Fibroblast of skin of left biceps (primary cell): ENCODE measurements around the gene TCEAL9.
"Not testable (repeated sequence)": the region's sequence is repeated elsewhere in the genome, so short reads cannot be mapped to it uniquely, and the experiment has no call there.

ENCODE experiments used
- DNase-seq, 2 experiments: peaks; one replicate each; pipeline ENCODE4 v3.0.0-alpha.2; 2013; ENCODE audit warnings: low read depth in 2 of 2

Gene TCEAL9

DNA sequence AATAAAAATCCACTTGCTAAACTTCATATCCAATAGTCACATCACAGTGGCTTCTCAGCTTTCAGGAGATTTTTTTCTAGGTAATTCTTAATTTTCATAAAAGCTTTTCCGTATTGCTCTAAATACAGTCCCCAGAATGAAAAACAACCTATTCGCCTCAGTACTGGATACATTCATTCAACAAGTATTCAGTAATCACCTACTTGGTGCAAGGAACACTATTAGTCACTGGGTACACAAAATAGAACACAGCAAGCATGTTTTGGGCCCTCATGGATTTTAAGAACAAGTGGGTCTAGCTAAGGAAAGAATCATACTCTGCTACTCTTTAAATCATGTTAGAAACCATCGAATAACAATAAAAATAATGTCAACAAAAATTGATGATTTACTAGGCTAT is 17.3 kb downstream of the TCEAL9 start:
- no peak for DNase-seq

DNA sequence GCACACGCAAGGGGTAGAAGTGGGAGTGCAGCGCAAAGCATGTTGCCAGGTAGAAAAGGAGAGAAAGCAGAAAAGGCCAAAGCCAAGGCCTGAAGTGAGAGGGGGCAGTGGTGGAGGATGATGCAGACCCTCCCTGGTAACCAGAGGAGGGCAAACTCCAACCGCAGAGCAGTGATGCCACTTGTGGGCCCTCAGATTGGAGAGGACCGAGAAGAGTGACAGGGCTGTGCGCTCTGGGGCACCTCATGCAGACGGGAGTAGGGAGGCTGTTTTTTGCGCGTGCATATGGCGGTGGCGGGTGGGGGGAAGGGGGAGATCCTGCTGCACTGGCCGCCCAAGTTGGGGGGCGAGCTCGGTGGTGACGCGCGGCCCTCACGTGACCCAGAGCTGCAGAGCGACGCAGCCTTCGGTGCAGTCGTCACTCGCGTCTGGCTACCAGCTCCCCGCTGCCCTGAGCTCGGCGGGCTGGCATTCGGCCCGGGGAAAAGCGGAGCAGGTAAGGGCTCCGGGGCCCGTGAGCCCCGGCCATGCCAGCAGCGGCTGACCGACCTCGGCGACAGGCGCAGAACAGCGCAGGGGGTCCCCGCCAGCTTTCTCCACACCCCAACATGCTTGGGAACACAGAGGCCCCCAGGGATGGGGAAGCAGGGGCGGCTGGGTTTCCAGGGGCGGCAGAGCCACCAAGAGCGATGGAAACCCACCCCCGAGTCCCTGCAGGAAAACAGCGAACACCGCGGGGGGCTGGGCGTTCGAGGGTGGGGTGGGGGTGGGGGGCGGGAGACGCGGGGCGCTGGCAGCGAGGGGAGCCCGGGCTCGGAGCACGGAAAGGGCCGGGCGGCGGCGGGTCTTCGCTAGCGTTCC is 20.0 kb downstream of the TCEAL9 start, which contains the start of gene BEX3:
TSS of gene BEX3 (plus strand) at position 421 of the 861 bp plus-strand sequence. CDS start 984 bp downstream, outside the sequence.
- DNase-seq: peak; percentile 24 to 29

DNA sequence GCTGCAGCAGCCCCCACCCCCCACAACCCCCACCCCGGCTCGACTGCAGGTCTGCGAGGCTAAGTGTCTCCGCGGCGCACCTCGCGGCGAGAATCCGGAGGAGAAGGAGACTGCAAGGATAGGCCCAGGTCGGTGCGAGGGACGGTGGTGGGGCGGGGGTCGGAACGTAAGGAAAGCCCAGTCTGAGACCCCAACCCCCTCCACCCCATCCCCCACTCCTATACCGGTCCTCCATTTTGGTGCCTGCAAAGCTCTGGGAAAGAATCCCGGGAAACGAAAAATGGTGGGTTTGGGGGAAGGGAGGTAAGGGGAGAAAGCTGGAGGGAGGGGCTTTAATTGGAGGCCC is 20.6 kb downstream of the TCEAL9 start:
- peak in 1 of 2 experiments; percentile 12 for DNase-seq

DNA sequence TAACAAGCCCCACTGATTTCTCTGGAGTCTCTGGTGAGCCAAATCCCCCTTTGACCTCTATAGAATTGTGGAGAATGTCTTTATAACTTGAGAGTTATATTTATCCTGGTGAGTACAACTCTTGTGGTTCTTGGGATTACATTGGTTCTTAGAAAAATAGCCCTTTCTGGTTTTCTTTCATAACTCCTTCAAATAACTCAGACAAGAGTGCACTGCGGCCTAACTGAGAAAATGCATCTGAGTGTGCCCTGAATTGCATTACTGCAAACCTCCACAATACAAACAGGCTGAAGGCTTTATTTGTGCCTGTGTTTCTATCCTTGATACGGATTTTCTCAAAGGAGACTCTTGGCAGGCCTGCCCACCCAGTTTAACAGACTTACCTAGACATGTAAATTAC is 22.7 kb downstream of the TCEAL9 start:
- no peak for DNase-seq

DNA sequence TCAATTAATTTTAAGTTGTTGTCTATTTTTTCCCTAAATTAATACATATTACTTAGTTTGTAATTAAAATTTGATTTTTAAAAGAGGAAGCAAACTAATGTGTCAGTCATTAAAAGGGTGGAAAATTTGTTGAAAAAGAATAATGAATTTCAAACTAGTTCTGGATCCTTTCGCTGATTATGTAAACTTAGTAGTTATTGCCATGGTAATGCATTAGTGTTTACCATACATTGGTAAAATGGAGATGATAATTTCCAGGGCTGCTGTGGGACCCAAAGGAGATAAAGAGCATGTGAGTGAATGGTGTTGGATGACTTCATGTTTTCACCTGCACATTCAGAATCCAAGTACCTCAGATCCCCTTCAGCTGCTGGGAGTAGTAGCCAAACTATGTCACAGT is 26.6 kb downstream of the TCEAL9 start:
- no peak for DNase-seq

DNA sequence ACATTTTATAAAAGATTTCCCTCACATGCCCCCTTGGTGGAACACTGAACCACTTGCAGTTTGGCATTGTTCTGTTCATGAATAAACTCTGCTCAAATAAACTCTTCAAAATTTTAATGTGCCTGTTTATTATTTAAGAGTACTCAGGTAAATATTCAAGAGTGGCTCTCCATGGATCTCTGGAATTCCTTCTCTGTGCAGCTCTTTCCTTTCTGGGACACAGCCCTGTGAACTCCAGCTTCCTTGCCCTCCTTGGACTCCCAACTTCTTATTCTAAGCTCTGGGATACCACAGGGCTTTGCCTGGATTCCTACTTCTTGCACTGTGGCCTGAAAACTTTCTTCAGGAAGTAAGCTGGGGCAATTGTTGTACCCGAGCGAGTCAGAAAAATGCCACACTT is 28.4 kb downstream of the TCEAL9 start:
- no peak for DNase-seq

DNA sequence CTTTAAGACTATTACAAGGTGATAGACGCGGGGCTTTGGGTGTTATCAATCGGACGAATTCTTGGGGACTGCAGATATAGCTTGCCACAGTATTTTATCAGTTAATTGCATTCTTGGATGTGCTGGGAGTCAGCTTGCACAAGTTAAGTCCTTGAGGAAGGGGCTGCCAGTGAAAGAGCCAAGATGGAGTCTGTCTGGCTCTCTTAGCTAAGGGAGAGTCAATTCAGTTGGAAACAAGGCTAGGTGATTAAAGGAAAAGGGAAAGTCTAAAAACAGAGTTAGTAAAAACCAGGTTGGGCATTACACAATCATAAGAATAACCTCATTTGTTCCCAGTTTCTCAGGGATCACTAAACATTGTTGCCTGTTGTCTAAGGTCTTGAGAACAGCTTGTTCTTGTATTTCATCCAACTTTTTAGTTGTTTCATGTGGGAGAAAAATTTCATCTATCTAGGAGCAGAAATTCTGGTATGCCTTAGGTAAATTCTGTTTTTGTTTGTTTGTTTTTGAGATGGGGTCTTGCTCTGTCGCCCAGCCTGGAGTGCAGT is 29.1 kb downstream of the TCEAL9 start:
- DNase-seq: not testable (repeated sequence)

DNA sequence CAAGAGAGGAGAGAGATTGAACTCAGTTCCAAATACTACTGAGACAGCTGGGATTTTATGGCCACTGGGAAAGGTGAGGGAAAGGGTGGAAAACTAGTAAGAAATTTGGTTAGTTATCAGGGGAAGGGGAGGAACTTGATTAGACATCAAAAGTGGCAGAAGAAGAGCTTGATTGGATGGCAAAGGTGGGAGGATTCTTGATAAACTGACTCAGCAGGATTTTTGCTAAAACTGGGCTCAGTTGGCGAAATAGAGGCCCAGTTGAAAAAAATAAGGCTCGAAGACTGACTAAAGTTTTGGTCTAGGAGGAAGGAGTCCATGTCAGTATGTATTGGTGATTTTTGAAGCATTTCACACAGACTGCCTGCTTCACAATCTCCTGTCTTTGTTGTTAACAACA is 30.0 kb downstream of the TCEAL9 start:
- no peak for DNase-seq

DNA sequence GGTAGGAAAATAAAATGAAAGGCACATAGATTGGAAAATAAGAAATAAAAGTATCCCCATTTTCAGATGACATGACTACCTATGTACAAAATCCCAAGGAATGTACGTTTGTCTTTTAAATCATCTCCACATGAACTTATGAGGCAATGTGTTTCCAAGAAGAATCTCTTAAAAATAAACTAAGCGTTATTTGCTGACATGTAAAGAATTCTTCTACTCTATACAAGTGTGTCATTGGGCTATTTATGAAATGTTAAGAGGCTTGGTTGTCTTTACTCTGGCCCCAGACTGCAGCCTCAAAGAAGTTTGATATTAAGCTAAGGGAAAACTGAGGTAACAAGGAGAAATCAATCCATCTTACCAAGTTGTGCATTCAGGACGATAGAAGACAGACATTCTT is 37.2 kb downstream of the TCEAL9 start:
- DNase-seq: no peak

DNA sequence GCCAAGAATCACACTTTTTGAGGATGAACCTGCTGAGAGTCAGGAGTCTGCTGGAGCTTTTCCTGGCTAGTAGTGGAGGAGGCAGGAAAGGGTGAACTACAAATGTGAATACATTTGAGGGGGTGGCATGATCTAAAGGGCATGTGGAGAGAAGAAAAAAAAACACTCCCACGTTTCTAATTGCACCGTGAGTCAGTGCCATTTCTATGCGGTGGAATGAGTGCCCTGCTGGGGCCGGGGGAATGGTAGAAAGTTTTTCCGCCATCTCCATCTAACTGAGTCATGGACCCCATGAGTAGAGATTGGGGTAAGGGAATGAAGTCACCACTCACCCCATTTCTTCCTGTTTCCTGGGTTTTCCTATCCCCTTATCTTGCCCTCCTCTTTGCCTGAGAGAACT is 39.9 kb downstream of the TCEAL9 start:
- no peak for DNase-seq

DNA sequence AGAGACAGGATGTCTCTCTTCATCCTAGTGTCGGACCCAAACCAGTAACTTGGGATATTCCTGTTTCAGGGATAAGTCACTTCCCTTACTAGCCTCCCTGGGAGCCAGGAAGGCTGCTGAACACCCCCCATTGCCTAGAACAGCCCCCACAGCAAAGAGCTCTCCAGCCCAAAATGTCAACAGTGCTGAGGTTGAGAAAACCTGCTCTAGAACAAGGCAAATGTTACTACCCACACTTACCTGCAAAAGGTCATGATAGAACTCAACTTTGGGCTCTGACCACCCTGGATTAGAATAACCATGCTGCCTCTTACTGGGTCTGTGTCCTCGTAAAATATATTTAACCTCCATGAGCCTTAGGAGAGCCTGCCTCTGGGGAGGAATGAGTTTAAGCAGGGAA is 40.4 kb downstream of the TCEAL9 start:
- DNase-seq: no peak

DNA sequence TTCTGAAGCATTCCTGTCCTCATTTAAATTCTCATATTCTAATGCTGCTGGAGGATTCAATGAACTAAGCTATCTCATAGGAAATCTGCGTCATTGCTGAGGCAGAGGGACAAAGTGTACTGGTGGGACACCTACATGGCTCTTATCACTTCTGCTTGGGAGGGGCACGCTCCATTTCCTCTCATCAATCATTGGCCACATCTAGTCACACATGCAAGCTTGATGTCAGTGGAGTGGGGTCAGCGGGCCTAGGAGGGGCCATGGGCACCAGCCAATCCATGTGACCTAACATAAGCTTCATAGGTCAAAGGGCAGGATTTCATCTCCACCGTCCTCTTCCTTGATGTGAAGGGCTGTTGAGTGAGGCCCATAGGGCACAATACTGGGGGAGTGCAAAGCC is 41.4 kb downstream of the TCEAL9 start:
- no peak for DNase-seq

DNA sequence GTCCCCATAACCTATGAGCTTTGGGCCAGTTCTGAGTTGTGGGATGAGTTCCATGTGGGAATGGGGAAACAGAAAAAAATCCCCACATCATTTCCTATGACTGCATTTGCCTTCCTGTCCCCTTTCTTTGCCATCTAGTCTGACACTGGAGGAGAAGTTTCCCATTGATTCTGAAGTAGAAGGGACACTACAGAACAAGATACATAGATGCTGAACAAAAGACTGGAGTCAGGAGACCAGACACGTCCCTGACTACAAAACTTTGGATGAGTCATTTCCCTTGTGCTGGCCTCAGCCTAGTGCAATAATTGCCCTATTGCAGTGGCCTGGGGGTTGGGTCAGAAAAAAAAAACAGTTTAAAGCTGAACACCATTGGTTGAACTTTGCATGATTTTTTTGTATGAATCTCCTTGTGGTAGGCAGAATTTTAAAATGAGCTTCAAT is 42.1 kb downstream of the TCEAL9 start:
- DNase-seq: peak; percentile 31 to 45

DNA sequence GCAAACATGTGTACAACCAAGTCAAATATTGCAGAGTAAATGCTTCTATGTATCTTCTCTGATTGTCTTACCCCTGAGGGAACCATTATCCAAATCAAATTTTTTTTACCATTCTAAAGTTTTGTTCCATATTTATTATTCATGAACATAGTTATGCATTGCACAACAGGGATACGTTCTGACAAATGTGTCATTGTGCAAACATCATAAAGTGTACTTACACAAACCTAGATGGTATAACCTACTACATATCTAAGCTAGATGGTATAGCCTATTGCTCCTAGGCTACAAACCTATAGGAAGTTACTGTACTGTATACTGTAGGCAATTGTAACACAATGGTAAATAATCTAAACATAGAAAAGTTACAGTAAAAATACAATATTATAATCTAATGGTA is 43.4 kb downstream of the TCEAL9 start:
- DNase-seq: no peak

DNA sequence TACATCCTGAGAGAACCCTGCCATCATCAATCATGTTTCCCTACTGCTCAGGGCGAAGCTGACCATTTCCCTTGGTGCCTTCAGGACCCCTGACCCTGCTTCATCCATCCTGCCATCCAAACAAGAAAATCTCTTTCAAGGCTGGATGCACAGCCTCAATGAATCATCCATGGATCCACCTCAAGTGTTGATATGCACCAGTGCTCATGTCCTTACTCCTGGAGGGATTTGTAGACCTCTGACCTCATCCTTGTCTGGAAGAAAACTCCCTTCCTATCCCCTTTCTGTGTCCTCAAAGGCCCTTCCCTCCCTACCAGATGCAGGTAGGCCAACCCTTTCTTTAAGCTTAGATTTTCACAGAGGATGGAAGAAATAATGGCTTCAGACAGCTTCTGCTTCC is 44.6 kb downstream of the TCEAL9 start:
- no peak for DNase-seq

DNA sequence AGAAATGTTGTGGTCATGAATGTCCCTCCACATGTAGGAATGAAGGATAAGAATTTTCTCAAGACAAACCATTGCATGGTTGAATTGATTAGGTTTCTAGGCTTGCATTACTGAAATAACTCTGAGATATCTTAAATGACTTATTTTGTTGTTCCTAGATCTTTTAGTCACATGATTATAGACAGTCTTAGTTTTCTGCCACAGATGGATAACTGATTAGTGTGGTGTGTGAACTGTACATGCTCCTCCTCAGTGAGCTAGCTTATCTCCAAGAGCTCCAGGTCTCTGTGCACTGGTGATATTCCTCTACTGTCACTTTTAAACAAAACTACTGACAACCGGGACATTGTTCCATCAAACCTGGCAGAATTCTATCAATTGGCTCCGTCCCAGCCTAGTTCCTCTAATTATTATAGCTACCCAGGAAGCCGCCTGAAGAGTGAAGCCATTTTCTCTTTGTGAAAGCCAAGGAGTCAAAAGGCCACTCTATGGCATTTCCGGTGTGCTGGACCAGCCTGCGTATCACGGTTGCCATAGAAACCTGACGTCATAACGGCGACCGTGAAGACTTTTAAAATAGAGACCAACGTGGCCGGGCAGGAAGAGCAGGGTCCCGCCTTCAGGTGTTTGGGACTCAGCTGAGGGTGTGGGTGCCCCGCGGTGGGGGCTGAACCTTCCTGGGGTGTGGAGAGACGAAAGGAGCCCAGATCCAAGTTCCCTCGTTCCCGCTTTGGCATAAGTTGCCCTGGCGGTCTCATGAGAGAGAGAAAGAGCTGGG is 48.1 kb downstream of the TCEAL9 start:
- peak; percentile 34 to 39 for DNase-seq

DNA sequence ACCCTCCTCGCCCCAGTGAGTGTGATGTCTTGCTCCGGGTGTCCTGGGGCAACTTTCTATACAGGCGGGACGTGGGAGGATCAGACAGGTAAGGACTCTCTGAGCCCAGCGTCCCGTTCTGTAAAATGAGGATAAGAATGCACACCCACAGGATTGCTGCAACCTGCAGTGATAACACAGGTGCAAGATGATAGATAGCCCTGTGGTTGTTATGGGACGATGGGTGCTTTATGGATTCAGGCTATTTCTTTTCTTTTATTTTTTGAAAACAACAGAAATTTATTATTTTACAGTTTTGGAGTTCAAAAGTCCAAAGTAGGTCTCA is 48.7 kb downstream of the TCEAL9 start:
- DNase-seq: no peak

DNA sequence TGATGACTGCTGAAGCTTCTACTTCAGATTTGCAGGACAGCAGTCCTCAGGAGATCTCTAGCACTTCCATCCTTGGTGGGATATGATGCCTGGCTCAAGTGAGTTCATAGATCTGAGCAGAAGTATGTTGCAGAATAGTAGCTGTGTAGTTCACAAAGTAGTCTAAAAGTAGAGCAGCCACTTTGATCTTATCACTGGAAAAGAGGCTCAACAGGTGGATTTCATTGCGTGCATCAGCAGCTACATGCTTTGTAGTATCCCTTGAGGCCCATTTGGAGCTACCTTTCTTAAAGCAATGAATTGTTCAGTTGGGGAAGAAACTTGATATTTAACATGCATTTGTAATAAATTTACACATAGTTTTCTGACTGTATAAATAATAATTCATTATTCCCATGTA is 50.0 kb downstream of the TCEAL9 start:
- no peak for DNase-seq

DNA sequence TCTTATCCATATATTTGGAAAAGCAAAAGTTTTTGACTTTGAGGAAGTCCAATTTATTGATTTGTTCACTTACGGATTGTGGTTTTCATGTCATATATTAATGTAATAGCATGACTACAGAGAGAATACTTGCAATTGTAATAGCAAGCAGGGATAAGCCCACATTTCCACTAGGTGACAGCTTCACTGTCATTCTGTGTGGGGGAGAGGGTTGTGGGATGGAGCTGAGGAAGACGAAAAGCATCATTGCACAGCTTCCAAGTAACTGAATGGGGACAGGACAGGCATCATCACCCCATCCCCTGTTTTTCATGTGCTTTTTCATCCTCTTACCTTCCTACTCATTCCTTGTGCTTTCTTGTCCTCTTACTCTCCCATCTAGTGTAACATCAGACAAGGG is 51.5 kb downstream of the TCEAL9 start:
- no peak for DNase-seq
